ENCODE measurements around the gene CCDC122. TPM values are rescaled to one million over a fixed set of nuclear protein-coding genes. Genes with fewer than 3 reads are reported as not detected.

Gene CCDC122
- total and polyA plus RNA-seq, 2 of the 8 experiments (the other 6 are each of a cell fraction or from before 2014, with no cell fraction given): 2.9 to 5.8 TPM

GRCh38 chr13:43874504-43875092 lies 4.9 kb downstream of the CCDC122 start:
- Histone ChIP-seq H3K14ac (ENCODE audit: insufficient read length) (no peak overlapping the region), H3K27me3 (replicated peaks in 1 of 4; ENCODE audit: control insufficient read depth in 3 of 4, extremely low read depth in 1 of 4, insufficient read depth in 3 of 4, low read length in 3 of 4) (no peaks in the 10 kb centered on the region), H2BK120ac (replicated peaks; ENCODE audit: low read depth, low read length) (no peak overlapping the region), H3K23me2 (ENCODE audit: low read depth, low read length) (peaks cover 4% of the 10 kb centered on the region; the same call in 1 of the 2 replicates), H3K9ac (replicated peaks in 1 of 4; ENCODE audit: extremely low read depth in 1 of 4, low read depth in 3 of 4, low read length in 3 of 4) (no peak overlapping the region), H2BK12ac (ENCODE audit: low read depth, low read length) (no peak overlapping the region), H4K8ac (ENCODE audit: extremely low read depth, insufficient read depth, low read length) (no peak overlapping the region), H3K4me3 (ENCODE audit: extremely low read depth in 1 of 4, insufficient read depth in 2 of 4, low read depth in 3 of 4, low read length in 4 of 4) (no peak overlapping the region), H3K79me1 (ENCODE audit: low read depth, low read length) (no peaks in the 10 kb centered on the region), H4K20me1 (replicated peaks in 1 of 2; ENCODE audit: control insufficient read depth in 1 of 2, insufficient read depth in 2 of 2, low read length in 2 of 2) (no peaks in the 10 kb centered on the region), H2BK5ac (ENCODE audit: low read depth, low read length) (no peak overlapping the region), H2BK20ac (ENCODE audit: low read length) (no peak overlapping the region), H3K36me3 (ENCODE audit: control insufficient read depth in 2 of 4, insufficient read depth in 4 of 4, low read length in 3 of 4) (no peaks in the 10 kb centered on the region), H3K79me2 (ENCODE audit: control insufficient read depth in 1 of 2, insufficient read depth in 2 of 2, low read length in 2 of 2) (no peaks in the 10 kb centered on the region; a peak in 1 of 4 replicates), H3K9me3 (ENCODE audit: insufficient read depth in 2 of 2, low read depth in 1 of 2, low read length in 1 of 2) (no peaks in the 10 kb centered on the region), H2AK5ac (ENCODE audit: low read depth, low read length) (no peak overlapping the region), H3K18ac (ENCODE audit: extremely low read depth, low read length) (no peak overlapping the region), H3K4me1 (replicated peaks in 1 of 4; ENCODE audit: control insufficient read depth in 3 of 4, insufficient read depth in 4 of 4, low read length in 3 of 4) (peaks cover 0 to 6% (median 1%) of the 10 kb centered on the region in 4 experiments; a peak in 3 of 7 replicates), H3K4me2 (ENCODE audit: insufficient read depth in 1 of 2, low read depth in 2 of 2, low read length in 2 of 2) (no peak overlapping the region), H2AFZ (ENCODE audit: low read length) (no peak overlapping the region), H2BK15ac (ENCODE audit: low read length) (no peak overlapping the region), H3K56ac (replicated peaks; ENCODE audit: insufficient read length, low read depth, low read length) (no peak overlapping the region), H3K27ac (ENCODE audit: low read depth, low read length) (no peak overlapping the region), H4K91ac (replicated peaks; ENCODE audit: insufficient read length, low read length) (no peak overlapping the region), H3K4ac (replicated peaks; ENCODE audit: insufficient read length, low read depth, low read length) (no peak overlapping the region), H4K5ac (ENCODE audit: insufficient read length, low read depth, low read length) (no peak overlapping the region), H3K23ac (ENCODE audit: insufficient read length) (no peak overlapping the region)
- CTCF ChIA-PET (ENCODE audit: partially characterized antibody): interaction anchor here (0.9 to 1.1 kb wide), 3 partner anchors 14 to 906 kb away, joined by 3 read pairs; no protein-coding TSS in a partner anchor
- WGBS, 2 experiments (ENCODE audit: extremely low coverage in 1 of 2, insufficient coverage in 1 of 2, insufficient read length in 1 of 2, insufficient replicate concordance in 2 of 2, low coverage in 1 of 2, low lambda C conversion rate in 2 of 2, missing lambda C conversion rate in 1 of 2): 35% methylated on average over 2 of the region's 2 CpGs; no CpG with 5 or more reads in 1 of the 2 experiments
- FAIRE-seq (no peak), DNase-seq (ENCODE audit: low read depth in 1 of 2, low spot score in 2 of 2) (no peak)
- POLR2A ChIA-PET (ENCODE audit: partially characterized antibody): no interaction called here
- no peak for TF ChIP-seq KDM5A (IDR thresholded peaks at IDR 0.05; ENCODE audit: low read length)
- peak in 1 of 3 experiments; percentile 20; a peak in 2 of 4 replicates for TF ChIP-seq CTCF (IDR thresholded peaks at IDR 0.05; ENCODE audit: control extremely low read depth in 1 of 3, insufficient read depth in 1 of 3, low read depth in 1 of 3, low read length in 3 of 3)
- TF ChIP-seq BRCA1 (IDR thresholded peaks at IDR 0.05; ENCODE audit: low read depth, low read length): no peak
- TF ChIP-seq TAF7 (optimal IDR thresholded peaks at IDR 0.05; ENCODE audit: borderline replicate concordance, low read depth, low read length): no peak
- no peak for TF ChIP-seq SUZ12 (IDR thresholded peaks at IDR 0.05; ENCODE audit: low read length)
- no peak for TF ChIP-seq POLR2AphosphoS5 (IDR thresholded peaks at IDR 0.05; ENCODE audit: low read depth, low read length)
- no peak for TF ChIP-seq TAF1 (IDR thresholded peaks at IDR 0.05; ENCODE audit: low read depth, low read length)
- TF ChIP-seq CREB1 (IDR thresholded peaks at IDR 0.05): no peak
- TF ChIP-seq MAX (IDR thresholded peaks at IDR 0.05): no peak
- no peak for TF ChIP-seq GTF2F1 (IDR thresholded peaks at IDR 0.05; ENCODE audit: borderline replicate concordance, low read depth, low read length)
- peak in 1 of 2 experiments; percentile 50; a peak in 3 of 4 replicates for TF ChIP-seq RAD21 (IDR thresholded peaks at IDR 0.05 in 1 of 2, conservative IDR thresholded peaks at IDR 0.05 in 1 of 2; ENCODE audit: low read depth in 2 of 2, low read length in 2 of 2)
